ENCODE data around the gene LPO. TPM values are rescaled to one million over a fixed set of nuclear protein-coding genes. Genes with fewer than 3 reads are reported as not detected.
A peak's percentile ranks its signal among the peaks of the same experiment; 100 is the strongest.

LPO gene
- total RNA-seq, 1 donor from 2014 or later: 0.17 TPM

GRCh38 chr17:58315750-58316149, 77.4 kb downstream of the LPO start:
- Histone ChIP-seq H3K27me3 (ENCODE audit: control insufficient read depth, insufficient read depth, low read length) (no peaks in the 10 kb centered on the region), H3K36me3 (ENCODE audit: control insufficient read depth, insufficient read depth, low read length) (no peaks in the 10 kb centered on the region), H3K4me3 (ENCODE audit: low read depth, low read length) (no peak overlapping the region)
- no peak for DNase-seq (ENCODE audit: low read depth)
- TF ChIP-seq CTCF (IDR thresholded peaks at IDR 0.05; ENCODE audit: insufficient read depth, low read length, poor library complexity, severe bottlenecking): no peak

- no peak for TF ChIP-seq CTCF (IDR thresholded peaks at IDR 0.05; ENCODE audit: insufficient read depth, low read length, poor library complexity, severe bottlenecking)
- no peaks in the 10 kb centered on the region for H3K27me3 ChIP-seq (ENCODE audit: control insufficient read depth, insufficient read depth, low read length)
- no peak for DNase-seq (ENCODE audit: low read depth)
- H3K36me3 ChIP-seq (ENCODE audit: control insufficient read depth, insufficient read depth, low read length): no peaks in the 10 kb centered on the region
- no peak overlapping the region for H3K4me3 ChIP-seq (ENCODE audit: low read depth, low read length)
Observed at GRCh38 chr17:58316260-58316960, 78.0 kb downstream of the LPO start.

GRCh38 chr17:58317421-58318064, 79.2 kb downstream of the LPO start:
- no peak overlapping the region for H3K4me3 ChIP-seq (ENCODE audit: low read depth, low read length)
- no peaks in the 10 kb centered on the region for H3K27me3 ChIP-seq (ENCODE audit: control insufficient read depth, insufficient read depth, low read length)
- no peaks in the 10 kb centered on the region for H3K36me3 ChIP-seq (ENCODE audit: control insufficient read depth, insufficient read depth, low read length)
- peak; percentile 87 for TF ChIP-seq CTCF (IDR thresholded peaks at IDR 0.05; ENCODE audit: insufficient read depth, low read length, poor library complexity, severe bottlenecking)
- peak; percentile 60 for DNase-seq (ENCODE audit: low read depth)

GRCh38 chr17:58318065-58318481, 79.7 kb downstream of the LPO start:
- Histone ChIP-seq H3K36me3 (ENCODE audit: control insufficient read depth, insufficient read depth, low read length) (no peaks in the 10 kb centered on the region), H3K4me3 (ENCODE audit: low read depth, low read length) (no peak overlapping the region), H3K27me3 (ENCODE audit: control insufficient read depth, insufficient read depth, low read length) (no peaks in the 10 kb centered on the region)
- TF ChIP-seq CTCF (IDR thresholded peaks at IDR 0.05; ENCODE audit: insufficient read depth, low read length, poor library complexity, severe bottlenecking): no peak
- DNase-seq (ENCODE audit: low read depth): no peak

Other genes starting within 250 kb of the LPO start
- 162 and 178 TPM in 2 replicates for gene SRSF1, start 231.3 kb upstream of the LPO start, total RNA-seq
- 16.3 and 18.3 TPM in 2 replicates for gene DYNLL2, start 155.2 kb upstream of the LPO start, total RNA-seq
- gene OR4D1, start 90.2 kb upstream of the LPO start, total RNA-seq: not detected in 2 replicates
- gene OR4D2, start 71.6 kb upstream of the LPO start, total RNA-seq: not detected in 2 replicates
- gene EPX, start 45.9 kb upstream of the LPO start, total RNA-seq: not detected in 2 replicates
- gene MKS1, start 19.3 kb upstream of the LPO start, total RNA-seq: 16.8 and 17.5 TPM in 2 replicates
- 0.08 and 0.48 TPM in 2 replicates for gene MPO, start 42.4 kb downstream of the LPO start, total RNA-seq
- 9.4 and 13.5 TPM in 2 replicates for gene TSPOAP1, start 90.2 kb downstream of the LPO start, total RNA-seq
- gene SUPT4H1, start 113.6 kb downstream of the LPO start, total RNA-seq: 41.8 and 52.0 TPM in 2 replicates
- 0.75 and 2.3 TPM in 2 replicates for gene RNF43, start 178.9 kb downstream of the LPO start, total RNA-seq
- gene HSF5, start 249.8 kb downstream of the LPO start, total RNA-seq: 0.21 and 0.42 TPM in 2 replicates

Measured in kidney epithelial cell (primary cell).